ENCODE results near the gene JAZF1.

GRCh38 chr7:27923642-27923980 lies 257.0 kb downstream of the JAZF1 start:
- TF ChIP-seq CTCF (IDR thresholded peaks at IDR 0.05) (no peak), POLR2AphosphoS5 (IDR thresholded peaks at IDR 0.05; ENCODE audit: insufficient read depth in 1 of 2, low read depth in 1 of 2) (no peak)
